NCI-H1436 (cell line): Measurements from ENCODE around the gene SLFN5.
"Not testable (repeated sequence)": the region's sequence is repeated elsewhere in the genome, so short reads cannot be mapped to it uniquely, and the experiment has no call there.

ENCODE experiments used
- DNase-seq: peaks from one replicate; lab custom pipeline; 2025; lab: John Stamatoyannopoulos, UW

Gene SLFN5

DNA sequence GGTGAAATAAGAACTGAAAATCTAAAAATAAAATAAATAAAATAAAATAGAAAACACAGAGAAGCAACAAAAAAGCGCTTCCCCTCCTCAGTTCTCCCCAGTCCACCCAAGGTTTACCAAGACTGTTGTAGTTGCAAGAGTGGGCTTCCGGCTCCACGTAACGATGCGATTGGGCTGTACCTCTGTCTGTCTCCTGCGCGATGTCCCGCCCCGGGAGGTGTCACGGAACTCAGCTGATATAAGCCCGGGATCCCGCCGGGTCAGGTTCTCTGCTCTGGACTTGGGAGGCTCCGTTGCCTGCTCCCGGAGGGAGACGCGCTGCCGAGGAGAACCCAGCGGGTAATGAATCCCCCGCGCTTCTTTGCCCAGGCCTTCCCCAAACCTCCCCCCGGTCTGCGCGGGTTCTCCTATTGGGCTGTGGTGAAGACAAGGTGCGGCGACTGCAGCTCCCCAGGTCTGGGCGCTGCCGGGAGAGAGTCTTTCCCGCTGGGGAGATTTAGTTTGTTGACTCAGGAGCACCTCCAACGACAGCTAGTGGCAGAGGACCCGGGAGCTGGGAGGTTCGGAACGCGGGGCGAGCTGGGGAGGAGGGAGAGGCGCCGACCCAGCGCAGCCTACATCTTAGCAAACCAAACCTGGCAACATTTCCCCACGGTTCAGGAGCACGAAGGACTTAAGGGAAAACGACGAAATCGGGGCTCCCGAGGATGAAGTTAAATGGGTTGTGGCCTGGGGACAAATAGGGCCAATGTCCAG, at the start of gene SLFN5:
SLFN5 (plus strand) TSS at position 268 of the 756 bp plus-strand sequence. CDS start 15,619 bp downstream, outside the sequence.
- DNase-seq = peak; percentile 79

DNA sequence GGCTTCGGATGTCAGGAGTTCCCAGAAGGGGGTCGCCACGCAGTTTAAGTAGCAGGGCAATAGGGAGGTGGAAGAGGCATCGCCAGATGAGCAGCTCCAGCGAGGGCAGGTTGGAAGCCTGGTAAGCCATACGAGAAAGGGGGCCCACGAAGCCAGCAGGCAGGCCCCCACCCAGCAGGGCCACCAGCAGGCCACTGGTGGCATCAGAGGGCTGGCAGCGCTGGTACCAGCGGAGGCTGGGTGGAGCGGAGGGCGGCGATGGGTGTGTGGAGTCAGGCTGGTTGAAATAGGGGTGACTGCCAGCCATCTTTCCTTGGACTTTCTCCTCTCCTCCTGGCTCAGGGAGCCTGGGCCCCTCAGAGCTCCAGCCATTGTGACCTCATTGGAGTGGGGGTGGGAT, 48.9 kb upstream of the SLFN5 start, which contains the start of gene SLC35G3:
SLC35G3 (minus strand) TSS at position 393 of the 400 bp plus-strand sequence; CDS start at position 307, 86 bp downstream.
- DNase-seq = not testable (repeated sequence)

DNA sequence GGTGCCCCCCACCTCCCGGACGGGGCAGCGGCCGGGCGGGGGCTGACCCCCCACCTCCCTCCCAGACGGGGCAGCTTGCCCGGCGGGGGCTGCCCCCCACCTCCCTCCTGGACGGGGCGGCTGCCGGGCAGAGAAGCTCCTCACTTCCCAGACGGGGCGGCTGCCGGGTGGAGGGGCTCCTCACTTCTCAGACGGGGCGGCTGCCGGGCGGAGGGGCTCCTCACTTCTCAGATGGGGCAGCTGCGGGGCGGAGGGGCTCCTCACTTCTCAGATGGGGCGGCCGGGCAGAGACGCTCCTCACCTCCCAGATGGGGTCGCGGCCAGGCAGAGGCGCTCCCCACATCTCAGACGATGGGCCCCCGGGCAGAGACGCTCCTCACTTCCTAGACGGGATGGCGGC, 47.8 kb upstream of the SLFN5 start:
- not testable (repeated sequence) for DNase-seq

DNA sequence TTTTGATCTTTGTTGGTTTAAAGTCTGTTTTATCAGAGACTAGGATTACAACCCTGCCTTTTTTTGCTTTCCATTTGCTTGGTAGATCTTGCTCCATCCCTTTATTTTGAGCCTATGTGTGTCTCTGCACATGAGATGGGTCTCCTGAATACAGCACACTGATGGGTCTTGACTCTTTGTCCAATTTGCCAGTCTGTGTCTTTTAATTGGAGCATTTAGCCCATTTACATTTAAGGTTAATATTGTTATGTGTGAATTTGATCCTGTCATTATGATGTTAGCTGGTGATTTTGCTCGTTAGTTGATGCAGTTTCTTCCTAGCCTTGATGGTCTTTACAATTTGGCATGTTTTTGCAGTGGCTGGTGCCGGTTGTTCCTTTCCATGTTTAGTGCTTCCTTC, 40.3 kb upstream of the SLFN5 start:
- DNase-seq = not testable (repeated sequence)

DNA sequence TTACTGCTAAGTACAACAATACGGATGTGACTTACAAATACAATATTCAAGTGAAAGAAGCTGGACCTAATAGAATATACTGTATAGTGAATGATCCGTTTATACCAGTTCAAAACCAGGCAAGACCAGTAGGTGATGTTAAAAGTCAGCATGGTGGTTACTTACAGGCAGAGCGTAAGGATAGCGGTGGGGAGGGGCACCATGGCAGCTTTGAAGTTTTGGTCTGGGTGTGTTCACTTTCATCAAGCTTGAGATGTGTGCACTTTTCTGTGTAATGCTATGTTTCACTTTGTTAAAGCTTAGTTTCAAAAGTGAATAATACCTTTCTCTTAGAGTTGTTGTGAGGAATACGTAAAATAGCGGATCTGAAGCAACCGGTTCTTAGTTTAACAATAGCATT, 32.1 kb upstream of the SLFN5 start:
- DNase-seq = no peak

DNA sequence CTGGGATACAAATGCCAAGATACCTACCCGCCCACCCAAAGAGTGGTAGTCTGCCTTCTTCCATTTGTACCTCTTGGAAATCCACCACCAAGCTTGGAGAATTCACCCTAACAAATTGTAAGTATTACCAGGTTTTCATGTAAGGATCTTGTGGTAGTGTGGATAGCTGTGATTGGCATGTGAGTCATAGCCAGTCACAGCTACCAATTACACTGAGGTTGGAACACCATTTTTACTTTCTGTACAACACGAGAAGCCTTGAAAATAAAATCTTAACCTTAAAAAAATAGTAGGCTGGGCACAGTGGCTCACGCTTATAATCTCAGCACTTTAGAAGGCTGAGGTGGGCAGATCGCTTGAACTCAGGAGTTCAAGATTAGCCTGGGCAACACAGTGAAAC, 30.2 kb upstream of the SLFN5 start:
- DNase-seq = no peak

DNA sequence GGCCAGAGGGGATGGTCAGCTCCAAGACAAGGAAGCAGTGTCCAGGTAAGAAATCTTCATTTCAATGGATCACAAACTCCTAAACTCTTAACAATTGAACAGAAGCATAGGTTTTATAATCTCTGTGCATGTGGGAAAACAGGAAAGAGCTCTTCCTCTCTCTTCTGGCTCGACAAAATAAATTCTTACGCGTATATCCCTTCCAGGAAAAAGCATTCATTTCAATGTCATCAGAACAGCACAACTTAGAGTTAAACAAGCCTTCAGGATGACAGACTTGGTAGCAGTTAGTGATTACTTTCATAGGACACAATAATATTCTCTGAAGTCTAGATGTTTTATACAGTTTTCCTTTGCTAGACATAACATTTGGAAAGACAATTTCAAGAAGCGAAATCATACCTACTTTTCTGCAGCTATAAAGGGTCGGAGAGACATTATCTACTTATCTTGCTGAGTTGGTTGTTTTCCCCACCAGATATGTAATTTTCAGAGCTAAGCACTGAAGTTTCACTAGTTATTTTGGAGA, 29.4 kb upstream of the SLFN5 start:
- no peak for DNase-seq

DNA sequence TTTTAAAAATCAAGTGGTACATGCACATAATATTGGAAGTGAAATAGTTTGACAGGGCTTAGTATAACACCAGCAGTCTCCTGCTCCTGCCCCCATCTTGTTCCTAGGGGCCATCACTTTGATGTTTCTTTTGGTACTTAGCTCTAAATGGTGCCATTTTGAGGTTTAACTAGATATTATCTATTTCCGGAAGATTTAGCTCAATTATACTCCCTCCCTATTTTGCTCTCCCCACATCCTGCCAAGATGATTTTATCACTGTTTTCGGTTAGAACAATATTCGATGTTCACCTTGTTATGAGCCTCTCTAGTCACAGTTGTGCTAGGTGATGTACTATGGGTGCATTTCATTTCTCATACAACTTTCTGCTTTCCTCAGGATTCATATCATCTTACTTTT, 28.7 kb upstream of the SLFN5 start:
- no peak for DNase-seq

DNA sequence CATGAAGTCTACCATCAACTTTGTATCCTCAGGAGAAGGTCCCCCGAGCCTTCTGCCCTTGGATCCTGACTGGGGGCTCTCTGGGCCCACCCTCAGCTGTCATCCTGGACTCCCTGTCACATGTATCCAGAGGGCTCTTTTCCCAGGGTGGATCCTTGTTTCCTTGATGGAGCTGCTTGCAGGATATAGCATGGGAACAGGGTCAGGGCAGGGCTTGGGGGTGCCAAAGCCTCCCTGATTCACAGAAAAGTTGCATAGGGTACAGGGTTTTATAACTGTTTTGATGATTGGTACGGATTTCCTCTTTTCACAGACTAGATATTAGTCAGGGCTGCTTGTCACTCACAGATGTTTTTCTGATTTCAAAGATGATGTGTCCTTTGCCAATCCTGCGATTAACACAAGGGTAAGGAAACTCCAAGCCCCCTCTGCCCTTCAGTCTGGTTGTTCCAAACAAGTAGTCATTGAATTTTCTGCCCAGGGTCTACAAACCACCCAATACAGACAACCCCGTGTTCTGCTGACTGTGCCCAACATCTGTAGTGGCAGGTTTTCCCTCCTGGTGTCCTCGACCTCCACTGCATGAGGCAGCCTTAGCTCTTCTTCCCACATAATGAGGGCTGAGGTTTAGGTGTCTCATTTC, 28.1 kb upstream of the SLFN5 start:
- no peak for DNase-seq

DNA sequence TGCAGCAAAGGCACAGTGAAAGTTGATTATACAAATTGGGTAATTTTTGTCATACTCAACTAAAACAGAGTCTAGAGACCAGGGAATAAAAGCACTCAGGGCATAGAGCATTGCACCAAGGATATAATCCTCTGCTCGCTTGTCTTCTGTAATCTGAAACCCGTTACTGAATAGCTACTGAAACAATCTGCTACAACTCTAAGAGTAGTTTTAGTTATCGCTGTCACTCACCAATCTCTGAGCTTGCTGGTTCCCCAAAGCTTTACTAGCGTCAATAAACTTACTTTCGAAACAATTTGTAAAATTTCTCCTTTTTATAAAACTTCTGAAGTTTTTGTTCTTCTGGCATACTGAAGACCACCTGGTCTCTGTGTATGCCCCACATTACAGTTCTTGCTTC, 25.8 kb upstream of the SLFN5 start:
- DNase-seq = no peak

DNA sequence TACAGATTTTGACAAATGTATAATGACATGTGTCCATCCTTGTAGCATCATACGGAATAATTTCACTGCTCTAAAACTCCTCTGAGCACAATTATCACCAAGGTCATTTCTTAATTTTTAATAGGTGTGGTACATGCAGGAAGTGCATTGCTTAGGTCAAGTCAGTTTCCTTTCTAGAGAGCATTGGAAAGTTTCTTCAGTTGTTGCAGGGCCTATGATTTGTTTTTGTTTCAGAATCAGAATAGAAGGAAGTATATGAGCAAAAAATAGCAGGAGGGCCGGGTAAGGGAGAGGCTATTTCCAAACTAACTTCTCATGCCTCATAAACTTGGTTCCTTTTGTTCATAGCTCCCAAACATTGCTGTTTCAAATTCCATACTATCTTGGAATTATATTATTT, 24.0 kb upstream of the SLFN5 start:
- no peak for DNase-seq

DNA sequence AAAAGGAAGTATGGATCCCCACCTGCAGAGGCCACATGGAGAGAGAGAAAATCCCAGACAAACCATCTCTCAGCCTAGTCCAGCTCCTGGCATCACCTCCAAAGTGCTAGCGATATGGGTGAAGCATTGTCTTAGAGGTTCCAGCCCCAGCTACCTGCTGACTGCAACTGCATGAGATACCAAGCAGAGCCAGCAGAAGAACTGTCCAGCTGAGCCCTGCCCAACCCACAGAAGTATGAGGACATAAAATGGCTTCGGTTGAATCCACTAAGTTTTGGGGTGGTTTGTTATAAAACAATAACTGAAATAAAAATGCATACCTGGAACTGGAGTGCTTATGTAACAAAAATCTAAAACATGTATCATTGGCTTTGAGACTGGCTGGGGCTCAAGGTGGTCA, 20.4 kb upstream of the SLFN5 start:
- DNase-seq = no peak

DNA sequence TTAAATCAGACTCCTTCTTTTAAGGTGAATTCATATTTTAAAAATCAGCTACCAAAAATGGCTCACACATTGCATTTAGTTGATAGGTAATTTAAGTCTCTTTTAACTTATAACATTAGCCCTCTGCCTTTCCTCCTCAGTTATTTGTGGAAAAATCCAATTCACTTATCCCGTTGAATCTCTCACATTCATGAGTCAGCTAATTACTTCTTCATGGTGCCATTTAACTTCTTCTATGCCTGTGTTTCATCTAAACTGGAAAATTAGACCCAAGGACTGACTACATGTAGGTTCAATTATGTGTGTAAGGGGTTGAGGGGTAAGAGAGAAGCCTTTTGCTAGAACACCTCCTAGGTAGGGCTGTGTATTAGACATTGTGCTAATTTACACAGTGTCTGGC, 18.4 kb upstream of the SLFN5 start:
- DNase-seq = no peak

DNA sequence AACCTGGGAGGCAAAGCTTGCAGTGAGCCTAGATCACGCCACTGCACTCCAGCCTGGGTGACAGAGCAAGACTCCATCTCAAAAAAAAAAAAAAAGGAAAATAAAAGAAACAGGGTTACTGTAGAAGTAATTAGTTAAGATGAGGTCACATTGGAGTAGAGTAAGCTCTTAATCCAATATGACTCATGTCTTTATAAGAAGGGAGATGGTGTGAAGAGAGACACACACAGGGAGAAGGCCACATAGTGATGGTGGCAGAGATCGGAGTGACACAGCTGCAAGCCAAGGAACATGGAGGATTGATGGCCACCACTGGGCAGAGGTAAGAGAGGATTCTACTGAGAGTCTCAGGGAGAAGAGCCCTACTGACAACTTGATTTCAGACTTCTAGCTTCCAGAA, 15.3 kb upstream of the SLFN5 start:
- no peak for DNase-seq

DNA sequence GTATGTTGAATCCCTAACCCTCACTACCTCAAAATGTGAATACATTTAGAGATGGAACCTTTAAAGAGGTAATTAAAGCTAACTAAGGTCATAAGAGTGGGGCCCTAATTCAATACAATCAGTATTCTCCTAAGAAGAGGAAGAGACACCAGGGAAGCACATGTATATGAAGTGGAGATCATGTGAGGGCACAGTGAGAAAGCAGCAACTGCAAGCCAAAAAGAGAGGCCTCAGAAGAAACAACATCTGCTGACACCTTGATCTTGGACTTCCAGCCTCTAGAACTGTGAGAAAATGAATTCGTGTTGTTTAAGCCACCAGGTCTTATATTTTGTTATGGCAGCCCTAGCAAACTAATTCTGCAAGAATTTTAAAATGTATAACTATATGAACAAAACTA, 13.2 kb upstream of the SLFN5 start:
- DNase-seq = no peak

DNA sequence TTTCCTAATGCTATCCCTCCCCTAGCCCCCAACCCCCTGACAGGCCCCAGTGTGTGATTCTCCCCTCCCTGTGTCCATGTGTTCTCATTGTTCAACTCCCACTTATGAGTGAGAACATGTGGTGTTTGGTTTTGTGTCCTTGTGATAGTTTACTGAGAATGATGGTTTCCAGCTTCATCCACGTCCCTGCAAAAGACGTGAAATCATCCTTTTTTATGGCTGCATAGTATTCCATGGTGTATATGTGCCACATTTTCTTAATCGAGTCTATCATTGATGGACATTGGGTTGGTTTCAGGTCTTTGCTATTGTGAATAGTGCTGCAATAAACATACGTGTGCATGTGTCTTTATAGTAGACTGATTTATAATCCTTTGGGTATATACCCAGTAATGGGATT, 8.6 kb upstream of the SLFN5 start:
- DNase-seq = not testable (repeated sequence)

DNA sequence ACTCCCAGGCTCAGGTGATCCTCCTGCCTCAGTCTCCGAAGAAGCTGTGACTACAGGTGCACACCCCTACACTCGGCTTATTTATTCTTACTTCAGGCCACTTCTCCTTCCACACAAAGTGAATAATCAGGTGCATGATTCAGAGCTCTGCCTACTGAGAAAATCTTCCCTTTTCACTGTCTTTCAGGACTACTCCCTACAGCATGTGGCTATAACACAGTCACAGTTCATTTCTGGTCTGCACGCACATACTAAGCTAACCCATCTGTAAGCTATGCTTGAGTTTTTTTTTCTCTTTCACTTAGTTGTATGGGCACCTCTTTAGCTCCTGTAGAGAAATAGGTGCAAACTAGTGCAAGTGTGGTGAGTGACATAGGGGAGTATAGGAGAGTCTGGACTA, 7.6 kb upstream of the SLFN5 start:
- no peak for DNase-seq

DNA sequence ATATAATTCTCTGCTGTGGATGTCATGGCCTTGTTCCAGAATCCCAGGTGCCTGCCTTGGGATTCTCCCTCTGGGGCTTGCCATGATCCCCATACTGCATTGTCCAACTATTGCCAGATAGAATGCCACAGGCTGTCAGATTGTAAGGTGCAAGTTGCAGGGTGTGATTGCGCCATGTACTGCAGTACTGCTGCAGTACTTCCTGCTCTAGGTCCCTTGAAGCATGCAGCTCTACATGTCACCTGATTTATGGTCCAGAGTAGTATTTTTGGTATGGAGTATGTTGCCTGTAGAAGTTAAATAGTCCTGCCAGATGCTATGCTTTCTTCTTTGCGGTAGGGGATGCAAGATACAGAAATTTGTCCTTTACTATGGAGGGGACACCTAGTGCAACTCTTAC, 7.0 kb upstream of the SLFN5 start:
- no peak for DNase-seq

DNA sequence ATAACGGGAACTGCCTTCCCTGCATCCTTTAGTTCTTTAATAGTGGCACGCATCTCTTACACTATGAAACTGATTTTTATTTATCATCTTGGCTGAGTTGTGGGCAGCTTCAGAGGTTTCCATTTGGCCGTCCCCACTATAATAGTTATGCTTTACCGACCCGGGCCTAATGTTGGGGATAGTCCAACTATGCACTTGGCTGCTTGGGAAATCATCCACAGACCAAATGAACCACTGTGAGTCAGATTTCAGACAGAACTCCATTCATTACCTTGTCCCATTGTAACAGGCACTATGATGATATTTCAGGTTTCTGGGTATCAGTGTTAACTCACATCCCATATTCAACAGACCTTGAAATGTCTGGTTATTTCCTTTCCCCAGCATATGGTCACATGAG, 6.1 kb upstream of the SLFN5 start:
- DNase-seq = no peak

DNA sequence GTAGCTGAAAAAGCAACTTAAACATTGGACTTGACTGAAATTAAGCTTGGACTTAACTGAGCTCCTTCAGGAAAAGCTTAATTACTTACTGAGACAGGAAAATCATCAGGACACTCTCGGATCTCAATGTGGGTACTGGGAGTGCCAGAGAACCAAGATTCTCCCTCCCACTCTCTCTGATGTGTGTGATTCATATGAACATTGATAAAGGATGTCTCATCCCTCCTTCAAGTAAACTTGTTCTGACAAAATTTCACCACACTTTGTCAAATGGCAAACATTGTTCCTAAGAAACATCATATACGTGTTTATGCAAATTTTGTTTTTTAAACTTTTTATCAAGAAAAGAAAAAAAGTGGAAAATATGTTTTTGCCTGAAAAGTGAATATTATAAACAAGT, 4.1 kb upstream of the SLFN5 start:
- no peak for DNase-seq

DNA sequence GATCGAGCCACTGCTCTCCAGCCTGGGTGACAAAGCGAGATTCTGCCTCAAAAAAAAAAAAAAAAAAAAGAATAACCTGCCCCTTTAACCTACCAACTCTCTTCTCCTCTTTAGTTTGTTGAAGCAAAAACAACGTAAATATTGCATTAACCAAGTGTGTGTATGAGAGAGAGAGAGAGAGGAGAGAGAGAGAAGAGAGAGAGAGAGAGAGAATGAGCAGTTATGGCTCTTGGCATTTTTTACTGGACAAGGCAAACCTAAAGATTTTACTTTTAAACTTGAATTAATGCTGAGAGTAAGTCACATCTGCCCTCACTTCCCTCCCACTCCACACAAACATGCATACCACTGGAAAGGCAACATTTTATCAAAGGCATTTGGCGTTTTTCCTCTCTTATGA, 3.0 kb upstream of the SLFN5 start:
- DNase-seq = no peak

DNA sequence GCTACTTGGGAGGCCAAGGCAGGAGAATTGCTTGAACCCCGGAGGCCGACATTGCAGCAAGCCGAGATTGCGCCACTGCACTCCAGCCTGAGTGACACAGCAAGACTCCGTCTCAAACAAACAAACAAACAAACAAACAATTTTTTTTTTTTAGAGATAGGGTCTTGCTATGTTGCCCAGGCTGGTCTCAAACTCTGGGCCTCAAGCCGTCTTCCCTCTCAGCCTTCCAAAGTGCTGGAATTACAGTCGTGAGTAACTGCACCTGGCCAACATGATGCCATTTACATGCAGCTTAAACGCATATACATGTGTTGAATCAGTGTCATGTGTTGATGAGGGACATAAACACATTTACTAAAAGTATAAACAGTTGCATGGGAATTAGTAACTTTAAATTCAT, 2.0 kb upstream of the SLFN5 start:
- DNase-seq = no peak

DNA sequence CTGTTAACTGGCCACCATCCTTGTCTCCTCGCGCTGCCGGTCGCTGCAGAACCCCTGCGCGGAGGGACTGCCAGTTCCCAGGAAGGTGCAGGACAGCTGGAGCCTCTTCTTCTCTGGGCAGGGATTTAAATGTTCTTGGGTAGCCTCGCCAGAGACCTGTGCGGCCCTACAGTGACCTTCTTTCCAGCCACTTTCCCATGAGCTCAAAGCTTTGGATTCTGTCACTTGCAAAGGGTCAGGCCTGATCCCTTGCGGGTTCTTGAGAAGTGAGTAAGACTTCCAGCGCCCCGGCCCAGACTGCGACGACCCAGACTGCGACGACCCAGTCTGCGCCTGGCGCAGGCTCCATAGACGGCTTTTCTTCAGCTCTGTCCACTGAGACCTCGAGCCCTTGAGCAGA, 1.4 kb upstream of the SLFN5 start:
- no peak for DNase-seq
